Activated naive CD8-positive, alpha-beta T cell (primary cell): ENCODE measurements around the gene RFTN1.

Source experiments
- H3K27ac Mint-ChIP-seq: one replicate; pipeline ENCODE4 v1.8.0; 2021; ENCODE audit warnings: mixed read lengths
- H3K27me3 Mint-ChIP-seq: one replicate; pipeline ENCODE4 v1.8.0; 2021; ENCODE audit warnings: mixed read lengths
- H3K36me3 Mint-ChIP-seq: one replicate; pipeline ENCODE4 v1.8.0; 2021; ENCODE audit warnings: mixed read lengths
- H3K4me1 Mint-ChIP-seq: one replicate; pipeline ENCODE4 v1.8.0; 2021; ENCODE audit warnings: low read depth, mixed read lengths
- H3K4me3 Mint-ChIP-seq: one replicate; pipeline ENCODE4 v1.8.0; 2021; ENCODE audit warnings: mild to moderate bottlenecking, mixed read lengths
- H3K9me3 Mint-ChIP-seq: one replicate; pipeline ENCODE4 v1.8.0; 2021; ENCODE audit warnings: low read depth, mixed read lengths

The RFTN1 gene

GRCh38 chr3:16329036-16329825 lies 184.3 kb downstream of the RFTN1 start:
- H3K4me3 Mint-ChIP-seq: no peak overlapping the region
- no peaks in the 10 kb centered on the region for H3K27me3 Mint-ChIP-seq
- peaks cover 34% of the 10 kb centered on the region for H3K36me3 Mint-ChIP-seq
- peaks cover 33% of the 10 kb centered on the region for H3K4me1 Mint-ChIP-seq
- peaks cover 10% of the 10 kb centered on the region for H3K9me3 Mint-ChIP-seq
- H3K27ac Mint-ChIP-seq: peak overlapping the region; percentile 34

GRCh38 chr3:16328124-16328523 lies 185.4 kb downstream of the RFTN1 start:
- Mint-ChIP-seq H3K27me3 (no peaks in the 10 kb centered on the region), H3K4me3 (no peak overlapping the region), H3K4me1 (peaks cover 33% of the 10 kb centered on the region), H3K9me3 (peaks cover 10% of the 10 kb centered on the region), H3K27ac (peak overlapping the region; percentile 85), H3K36me3 (peaks cover 33% of the 10 kb centered on the region)

- H3K27ac Mint-ChIP-seq: peak overlapping the region; percentile 76
- peaks cover 33% of the 10 kb centered on the region for H3K4me1 Mint-ChIP-seq
- peaks cover 21% of the 10 kb centered on the region for H3K36me3 Mint-ChIP-seq
- H3K27me3 Mint-ChIP-seq: no peaks in the 10 kb centered on the region
- H3K4me3 Mint-ChIP-seq: no peak overlapping the region
- peaks cover 10% of the 10 kb centered on the region for H3K9me3 Mint-ChIP-seq
These were observed 186.7 kb downstream of the RFTN1 start for GRCh38 chr3:16326724-16327349.

- no peak overlapping the region for H3K4me3 Mint-ChIP-seq
- peaks cover 4% of the 10 kb centered on the region for H3K9me3 Mint-ChIP-seq
- no peaks in the 10 kb centered on the region for H3K27me3 Mint-ChIP-seq
- peaks cover 40% of the 10 kb centered on the region for H3K4me1 Mint-ChIP-seq
- H3K36me3 Mint-ChIP-seq: peaks cover 15% of the 10 kb centered on the region
- peak overlapping the region; percentile 76 for H3K27ac Mint-ChIP-seq
These were observed 187.6 kb downstream of the RFTN1 start for GRCh38 chr3:16325850-16326249.

GRCh38 chr3:16323737-16324136 lies 189.8 kb downstream of the RFTN1 start:
- Mint-ChIP-seq H3K4me1 (peaks cover 59% of the 10 kb centered on the region), H3K36me3 (peaks cover 9% of the 10 kb centered on the region), H3K9me3 (no peaks in the 10 kb centered on the region), H3K4me3 (no peak overlapping the region), H3K27ac (peak overlapping the region; percentile 99), H3K27me3 (no peaks in the 10 kb centered on the region)

GRCh38 chr3:16322189-16322588 lies 191.3 kb downstream of the RFTN1 start:
- Mint-ChIP-seq H3K36me3 (peaks cover 7% of the 10 kb centered on the region), H3K4me1 (peaks cover 71% of the 10 kb centered on the region), H3K9me3 (no peaks in the 10 kb centered on the region), H3K27ac (peak overlapping the region; percentile 99), H3K4me3 (no peak overlapping the region), H3K27me3 (no peaks in the 10 kb centered on the region)

- H3K4me1 Mint-ChIP-seq: peaks cover 79% of the 10 kb centered on the region
- H3K27me3 Mint-ChIP-seq: no peaks in the 10 kb centered on the region
- no peak overlapping the region for H3K4me3 Mint-ChIP-seq
- H3K36me3 Mint-ChIP-seq: peaks cover 9% of the 10 kb centered on the region
- H3K27ac Mint-ChIP-seq: peak overlapping the region; percentile 99
- no peaks in the 10 kb centered on the region for H3K9me3 Mint-ChIP-seq
These were observed 192.8 kb downstream of the RFTN1 start for GRCh38 chr3:16320711-16321110.

- Mint-ChIP-seq H3K9me3 (no peaks in the 10 kb centered on the region), H3K4me1 (peaks cover 83% of the 10 kb centered on the region), H3K27me3 (no peaks in the 10 kb centered on the region), H3K27ac (peak overlapping the region; percentile 99), H3K36me3 (peaks cover 14% of the 10 kb centered on the region), H3K4me3 (peak overlapping the region; percentile 53)
These were observed 193.8 kb downstream of the RFTN1 start for GRCh38 chr3:16319723-16320122.

GRCh38 chr3:16319307-16319706 lies 194.2 kb downstream of the RFTN1 start:
- Mint-ChIP-seq H3K4me3 (peak overlapping the region; percentile 53), H3K27me3 (no peaks in the 10 kb centered on the region), H3K4me1 (peaks cover 86% of the 10 kb centered on the region), H3K9me3 (no peaks in the 10 kb centered on the region), H3K27ac (peak overlapping the region; percentile 99), H3K36me3 (peaks cover 16% of the 10 kb centered on the region)

GRCh38 chr3:16318176-16318575 lies 195.3 kb downstream of the RFTN1 start:
- peak overlapping the region; percentile 44 for H3K4me3 Mint-ChIP-seq
- no peaks in the 10 kb centered on the region for H3K27me3 Mint-ChIP-seq
- no peaks in the 10 kb centered on the region for H3K9me3 Mint-ChIP-seq
- peak overlapping the region; percentile 99 for H3K27ac Mint-ChIP-seq
- peaks cover 16% of the 10 kb centered on the region for H3K36me3 Mint-ChIP-seq
- peaks cover 92% of the 10 kb centered on the region for H3K4me1 Mint-ChIP-seq

GRCh38 chr3:16317561-16317945 lies 195.9 kb downstream of the RFTN1 start:
- Mint-ChIP-seq H3K27ac (peak overlapping the region; percentile 99), H3K4me3 (peak overlapping the region; percentile 44), H3K4me1 (peaks cover 96% of the 10 kb centered on the region), H3K27me3 (no peaks in the 10 kb centered on the region), H3K9me3 (no peaks in the 10 kb centered on the region), H3K36me3 (peaks cover 16% of the 10 kb centered on the region)

- H3K27ac Mint-ChIP-seq: peak overlapping the region; percentile 99
- H3K4me1 Mint-ChIP-seq: peaks cover 96% of the 10 kb centered on the region
- peak overlapping the region; percentile 65 for H3K4me3 Mint-ChIP-seq
- H3K27me3 Mint-ChIP-seq: no peaks in the 10 kb centered on the region
- H3K36me3 Mint-ChIP-seq: peaks cover 16% of the 10 kb centered on the region
- no peaks in the 10 kb centered on the region for H3K9me3 Mint-ChIP-seq
These were observed 196.5 kb downstream of the RFTN1 start for GRCh38 chr3:16316847-16317560.

GRCh38 chr3:16316396-16316795 lies 197.1 kb downstream of the RFTN1 start:
- peak overlapping the region; percentile 99 for H3K27ac Mint-ChIP-seq
- H3K36me3 Mint-ChIP-seq: peaks cover 19% of the 10 kb centered on the region
- no peaks in the 10 kb centered on the region for H3K9me3 Mint-ChIP-seq
- H3K27me3 Mint-ChIP-seq: no peaks in the 10 kb centered on the region
- H3K4me3 Mint-ChIP-seq: no peak overlapping the region
- peaks cover 97% of the 10 kb centered on the region for H3K4me1 Mint-ChIP-seq

- Mint-ChIP-seq H3K9me3 (no peaks in the 10 kb centered on the region), H3K27me3 (no peaks in the 10 kb centered on the region), H3K4me3 (peak overlapping the region; percentile 59), H3K27ac (peak overlapping the region; percentile 99), H3K36me3 (peaks cover 19% of the 10 kb centered on the region), H3K4me1 (peaks cover 92% of the 10 kb centered on the region)
These were observed 197.9 kb downstream of the RFTN1 start for GRCh38 chr3:16315623-16316022.
